ENCODE results near the gene NAALADL2.

NAALADL2 gene

DNA sequence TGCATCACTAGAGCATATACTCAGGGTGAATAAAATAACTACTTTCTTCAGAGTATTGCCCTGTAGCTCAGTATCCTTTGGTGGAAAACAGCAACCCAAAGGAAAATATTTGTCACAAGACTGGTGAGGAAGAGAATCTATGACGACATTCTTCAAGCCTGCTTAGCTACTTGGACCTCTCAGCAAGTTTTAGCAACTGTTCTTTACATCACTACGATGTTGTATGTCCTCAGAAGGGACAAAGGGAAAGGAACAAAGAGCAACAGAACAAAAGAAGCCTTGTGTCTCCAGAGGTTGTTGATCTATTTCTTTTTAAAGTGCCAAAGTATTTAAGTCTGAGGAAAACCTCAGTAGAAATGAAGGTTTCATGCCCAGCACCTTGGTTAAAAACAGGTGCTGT lies 746.7 kb downstream of the NAALADL2 start:
- H3K4me1 ChIP-seq (ENCODE audit: low read length) = peaks cover 4% of the 10 kb centered on the region; the same call in 1 of the 2 replicates
- no peaks in the 10 kb centered on the region for H3K36me3 ChIP-seq (replicated peaks; ENCODE audit: low read depth, low read length)
- no peak overlapping the region for H3K27ac ChIP-seq (ENCODE audit: low read length)
- H3K4me3 ChIP-seq (ENCODE audit: low read length) = no peak overlapping the region
- no peak overlapping the region for H3K4me2 ChIP-seq (ENCODE audit: low read length)
- no peaks in the 10 kb centered on the region for H3K9me3 ChIP-seq (ENCODE audit: insufficient read depth, low read length)
- no peak for TF ChIP-seq CTCF (IDR thresholded peaks at IDR 0.05; ENCODE audit: low read depth, low read length)
- no peak for TF ChIP-seq EZH2phosphoT487 (IDR thresholded peaks at IDR 0.05; ENCODE audit: low read depth)
- H4K20me1 ChIP-seq (ENCODE audit: insufficient read depth, low read length) = no peaks in the 10 kb centered on the region
- no peak overlapping the region for H3K9ac ChIP-seq (ENCODE audit: low read length)
- H3K27me3 ChIP-seq (ENCODE audit: low read depth, low read length) = no peaks in the 10 kb centered on the region
- H2AFZ ChIP-seq (ENCODE audit: low read depth, low read length) = no peak overlapping the region
- H3K79me2 ChIP-seq (ENCODE audit: low read length) = no peaks in the 10 kb centered on the region

- H3K9me3 ChIP-seq (ENCODE audit: insufficient read depth, low read length) = no peaks in the 10 kb centered on the region
- no peak for TF ChIP-seq CTCF (IDR thresholded peaks at IDR 0.05; ENCODE audit: low read depth, low read length)
- no peak for TF ChIP-seq EZH2phosphoT487 (IDR thresholded peaks at IDR 0.05; ENCODE audit: low read depth)
- H3K9ac ChIP-seq (ENCODE audit: low read length) = no peak overlapping the region
- no peaks in the 10 kb centered on the region for H3K27me3 ChIP-seq (ENCODE audit: low read depth, low read length)
- no peak overlapping the region for H3K4me2 ChIP-seq (ENCODE audit: low read length)
- H3K4me3 ChIP-seq (ENCODE audit: low read length) = no peak overlapping the region
- H3K4me1 ChIP-seq (ENCODE audit: low read length) = peaks cover 5% of the 10 kb centered on the region
- no peaks in the 10 kb centered on the region for H4K20me1 ChIP-seq (ENCODE audit: insufficient read depth, low read length)
- no peak overlapping the region for H2AFZ ChIP-seq (ENCODE audit: low read depth, low read length)
- no peaks in the 10 kb centered on the region for H3K36me3 ChIP-seq (replicated peaks; ENCODE audit: low read depth, low read length)
- no peaks in the 10 kb centered on the region for H3K79me2 ChIP-seq (ENCODE audit: low read length)
- no peak overlapping the region for H3K27ac ChIP-seq (ENCODE audit: low read length)
Measured at GRCh38 chr3:175606650-175607318, 747.6 kb downstream of the NAALADL2 start.

- H3K27ac ChIP-seq (ENCODE audit: low read length) = no peak overlapping the region
- TF ChIP-seq CTCF (IDR thresholded peaks at IDR 0.05; ENCODE audit: low read depth, low read length) (no peak), EZH2phosphoT487 (IDR thresholded peaks at IDR 0.05; ENCODE audit: low read depth) (no peak)
- H3K79me2 ChIP-seq (ENCODE audit: low read length) = no peaks in the 10 kb centered on the region
- H2AFZ ChIP-seq (ENCODE audit: low read depth, low read length) = no peak overlapping the region
- H3K4me1 ChIP-seq (ENCODE audit: low read length) = peaks cover 13% of the 10 kb centered on the region
- no peaks in the 10 kb centered on the region for H4K20me1 ChIP-seq (ENCODE audit: insufficient read depth, low read length)
- no peaks in the 10 kb centered on the region for H3K36me3 ChIP-seq (replicated peaks; ENCODE audit: low read depth, low read length)
- H3K27me3 ChIP-seq (ENCODE audit: low read depth, low read length) = no peaks in the 10 kb centered on the region
- H3K9ac ChIP-seq (ENCODE audit: low read length) = no peak overlapping the region
- H3K4me3 ChIP-seq (ENCODE audit: low read length) = no peak overlapping the region
- no peak overlapping the region for H3K4me2 ChIP-seq (ENCODE audit: low read length)
- H3K9me3 ChIP-seq (ENCODE audit: insufficient read depth, low read length) = no peaks in the 10 kb centered on the region
Measured at GRCh38 chr3:175608356-175608755, 749.2 kb downstream of the NAALADL2 start.

GRCh38 chr3:175608911-175609310 lies 749.8 kb downstream of the NAALADL2 start:
- no peaks in the 10 kb centered on the region for H3K9me3 ChIP-seq (ENCODE audit: insufficient read depth, low read length)
- H2AFZ ChIP-seq (ENCODE audit: low read depth, low read length) = no peak overlapping the region
- no peaks in the 10 kb centered on the region for H3K27me3 ChIP-seq (ENCODE audit: low read depth, low read length)
- no peaks in the 10 kb centered on the region for H3K36me3 ChIP-seq (replicated peaks; ENCODE audit: low read depth, low read length)
- no peak overlapping the region for H3K4me3 ChIP-seq (ENCODE audit: low read length)
- no peak overlapping the region for H3K27ac ChIP-seq (ENCODE audit: low read length)
- no peaks in the 10 kb centered on the region for H4K20me1 ChIP-seq (ENCODE audit: insufficient read depth, low read length)
- H3K4me2 ChIP-seq (ENCODE audit: low read length) = no peak overlapping the region
- no peaks in the 10 kb centered on the region for H3K79me2 ChIP-seq (ENCODE audit: low read length)
- peaks cover 13% of the 10 kb centered on the region for H3K4me1 ChIP-seq (ENCODE audit: low read length)
- TF ChIP-seq CTCF (IDR thresholded peaks at IDR 0.05; ENCODE audit: low read depth, low read length) = no peak
- H3K9ac ChIP-seq (ENCODE audit: low read length) = no peak overlapping the region

All from OCI-LY3 (cell line).